Muscle of leg (tissue), 11 donors: ENCODE measurements around the gene ALPK3. TPM values are rescaled to one million over a fixed set of nuclear protein-coding genes. Genes with fewer than 3 reads are reported as not detected.

Experiments used
- DNase-seq: peaks from one replicate; pipeline ENCODE4 v3.0.0; 2013
- H3K27ac ChIP-seq: one replicate; pipeline ENCODE4 v1.5.1; 2013; ENCODE audit warnings: mild to moderate bottlenecking, low read length, control low read depth
- H3K27me3 ChIP-seq: one replicate; pipeline ENCODE4 v1.6.1; 2013; ENCODE audit warnings: low read length; ENCODE audit not compliant: control insufficient read depth, insufficient read depth
- H3K36me3 ChIP-seq: one replicate; pipeline ENCODE4 v1.6.1; 2013; ENCODE audit warnings: low read length; ENCODE audit not compliant: control insufficient read depth, insufficient read depth
- H3K4me1 ChIP-seq: one replicate; pipeline ENCODE4 v1.6.1; 2013; ENCODE audit warnings: low read length; ENCODE audit not compliant: control insufficient read depth, insufficient read depth
- H3K4me3 ChIP-seq: one replicate; pipeline ENCODE4 v1.5.1; 2013; ENCODE audit warnings: low read length, control low read depth
- H3K9me3 ChIP-seq: replicated peaks from 2 replicates; pipeline ENCODE4 v1.6.1; 2013; ENCODE audit warnings: low read depth, low read length; ENCODE audit not compliant: control insufficient read depth
- WGBS: methylation state at CpG from one replicate; pipeline ENCODE4 v1.1.5; 2013; ENCODE audit warnings: missing lambda C conversion rate; ENCODE audit not compliant: insufficient coverage; 5-methylcytosine and 5-hydroxymethylcytosine counted together
- polyA plus RNA-seq, 8 donors: library from polyadenylated mRNA; unstranded; fragments of 120-200 nt; gene quantifications; one replicate each; pipeline versions ENCODE4 v1.2.1 to v1.2.3, GENCODE V29; 2013; ENCODE audit warnings: inconsistent platforms in 1 of 8, low replicate concordance in 1 of 8; ENCODE audit not compliant: insufficient read length in 8 of 8, insufficient read depth in 1 of 8
- total RNA-seq: library from RNA; stranded (reverse); fragments of 120-200 nt; gene quantifications from one replicate; pipeline ENCODE4 v1.2.4, GENCODE V29; 2013

ALPK3 gene
- total and polyA plus RNA-seq, 9 donors: 35.9 to 106 (median 69.5) TPM

GRCh38 chr15:84880822-84881519 is 63.8 kb downstream of the ALPK3 start:
- WGBS: 83% methylated on average over 6 of the region's 8 CpGs
- DNase-seq: no peak
- Histone ChIP-seq H3K27me3 (peaks cover 8% of the 10 kb centered on the region), H3K9me3 (no peaks in the 10 kb centered on the region), H3K4me1 (no peaks in the 10 kb centered on the region), H3K4me3 (no peak overlapping the region), H3K36me3 (no peaks in the 10 kb centered on the region), H3K27ac (no peak overlapping the region)

- H3K4me3 ChIP-seq: no peak overlapping the region
- peaks cover 8% of the 10 kb centered on the region for H3K27me3 ChIP-seq
- no peak for DNase-seq
- no peaks in the 10 kb centered on the region for H3K9me3 ChIP-seq
- no peaks in the 10 kb centered on the region for H3K36me3 ChIP-seq
- no peak overlapping the region for H3K27ac ChIP-seq
- 78% methylated on average over 5 of the region's 7 CpGs for WGBS
- H3K4me1 ChIP-seq: no peaks in the 10 kb centered on the region
Observed at GRCh38 chr15:84881520-84881830, 64.3 kb downstream of the ALPK3 start.

GRCh38 chr15:84883466-84883865 is 66.3 kb downstream of the ALPK3 start:
- Histone ChIP-seq H3K27me3 (peaks cover 8% of the 10 kb centered on the region), H3K27ac (no peak overlapping the region), H3K9me3 (no peaks in the 10 kb centered on the region), H3K36me3 (no peaks in the 10 kb centered on the region), H3K4me3 (no peak overlapping the region), H3K4me1 (peaks cover 2% of the 10 kb centered on the region)
- WGBS: 70% methylated on average over 1 of the region's 6 CpGs
- no peak for DNase-seq

- no peak within 1 kb of the TSS for H3K27ac ChIP-seq
- 87% methylated on average over 8 of the region's 11 CpGs for WGBS
- H3K4me3 ChIP-seq: no peak within 1 kb of the TSS
- DNase-seq: no peak
- H3K27me3 ChIP-seq: peaks cover 8% of the 10 kb centered on the region
- no peaks in the 10 kb centered on the region for H3K36me3 ChIP-seq
- peaks cover 8% of the 10 kb centered on the region for H3K4me1 ChIP-seq
- H3K9me3 ChIP-seq: no peaks in the 10 kb centered on the region
Observed at GRCh38 chr15:84883916-84884781, 67.0 kb downstream of the ALPK3 start, which contains the start of gene SLC28A1. TSS of gene SLC28A1 (plus strand) at chr15:84884662. CDS start at chr15:84887761, 3,099 bp downstream.

GRCh38 chr15:84885801-84886200 is 68.6 kb downstream of the ALPK3 start:
- H3K36me3 ChIP-seq: no peaks in the 10 kb centered on the region
- WGBS: no CpG with 5 or more reads among the region's 7 CpGs
- no peak overlapping the region for H3K27ac ChIP-seq
- H3K27me3 ChIP-seq: peaks cover 7% of the 10 kb centered on the region
- peaks cover 8% of the 10 kb centered on the region for H3K4me1 ChIP-seq
- H3K9me3 ChIP-seq: no peaks in the 10 kb centered on the region
- no peak for DNase-seq
- no peak overlapping the region for H3K4me3 ChIP-seq

- 73% methylated on average over 12 of the region's 14 CpGs for WGBS
- Histone ChIP-seq H3K27me3 (peaks cover 2% of the 10 kb centered on the region), H3K27ac (no peak overlapping the region), H3K9me3 (no peaks in the 10 kb centered on the region), H3K36me3 (no peaks in the 10 kb centered on the region), H3K4me3 (no peak overlapping the region), H3K4me1 (peaks cover 8% of the 10 kb centered on the region)
- no peak for DNase-seq
Observed at GRCh38 chr15:84886211-84886983, 69.2 kb downstream of the ALPK3 start.

GRCh38 chr15:84886984-84887299 is 69.8 kb downstream of the ALPK3 start:
- Histone ChIP-seq H3K9me3 (no peaks in the 10 kb centered on the region), H3K36me3 (no peaks in the 10 kb centered on the region), H3K4me1 (peaks cover 8% of the 10 kb centered on the region), H3K27ac (no peak overlapping the region), H3K4me3 (no peak overlapping the region), H3K27me3 (no peaks in the 10 kb centered on the region)
- no peak for DNase-seq
- WGBS: no CpG with 5 or more reads among the region's 1 CpG

- H3K4me3 ChIP-seq: no peak overlapping the region
- no peak for DNase-seq
- no peak overlapping the region for H3K27ac ChIP-seq
- 52% methylated on average over 4 of the region's 4 CpGs for WGBS
- no peaks in the 10 kb centered on the region for H3K27me3 ChIP-seq
- H3K9me3 ChIP-seq: no peaks in the 10 kb centered on the region
- H3K4me1 ChIP-seq: peaks cover 8% of the 10 kb centered on the region
- H3K36me3 ChIP-seq: no peaks in the 10 kb centered on the region
Observed at GRCh38 chr15:84887938-84888337, 70.8 kb downstream of the ALPK3 start.

- H3K4me3 ChIP-seq: no peak overlapping the region
- no peaks in the 10 kb centered on the region for H3K9me3 ChIP-seq
- H3K27ac ChIP-seq: no peak overlapping the region
- WGBS: 16% methylated on average over 12 of the region's 17 CpGs
- no peak for DNase-seq
- H3K27me3 ChIP-seq: no peaks in the 10 kb centered on the region
- H3K36me3 ChIP-seq: no peaks in the 10 kb centered on the region
- H3K4me1 ChIP-seq: peaks cover 8% of the 10 kb centered on the region
Observed at GRCh38 chr15:84888639-84889038, 71.5 kb downstream of the ALPK3 start.
